Large intestine (tissue), 3 donors: Measurements from ENCODE around the gene TCF7. TPM values are rescaled to one million over a fixed set of nuclear protein-coding genes. Genes with fewer than 3 reads are reported as not detected.

Experiments used
- DNase-seq, 2 donors: peaks; one replicate each; pipeline versions ENCODE4 v3.0.0 to v3.0.0-alpha.2; 2013
- H3K27ac ChIP-seq: one replicate; pipeline ENCODE4 v1.5.1; 2013; ENCODE audit warnings: low read length
- H3K27me3 ChIP-seq: 2 replicates; pipeline ENCODE4 v1.6.1; 2013; ENCODE audit warnings: low read length; ENCODE audit not compliant: control insufficient read depth, insufficient read depth
- H3K36me3 ChIP-seq: 2 replicates; pipeline ENCODE4 v1.6.1; 2013; ENCODE audit warnings: low read length; ENCODE audit not compliant: control insufficient read depth, insufficient read depth
- H3K4me1 ChIP-seq: one replicate; pipeline ENCODE4 v1.6.1; 2013; ENCODE audit warnings: low read length; ENCODE audit not compliant: control insufficient read depth, insufficient read depth
- H3K4me3 ChIP-seq: one replicate; pipeline ENCODE4 v1.5.1; 2013; ENCODE audit warnings: low read length
- H3K9me3 ChIP-seq: one replicate; pipeline ENCODE4 v1.6.1; 2013; ENCODE audit warnings: mild to moderate bottlenecking, low read depth, low read length, moderate library complexity; ENCODE audit not compliant: control insufficient read depth
- WGBS: methylation state at CpG from one replicate; pipeline ENCODE4 v1.1.5; 2013; ENCODE audit warnings: low lambda C conversion rate; ENCODE audit not compliant: insufficient coverage; 5-methylcytosine and 5-hydroxymethylcytosine counted together
- polyA plus RNA-seq: library from polyadenylated mRNA; unstranded; fragments of 120-200 nt; gene quantifications from one replicate; pipeline ENCODE4 v1.2.1, GENCODE V29; 2013

TCF7 gene
- polyA plus RNA-seq, 1 donor: 9.7 TPM

DNA sequence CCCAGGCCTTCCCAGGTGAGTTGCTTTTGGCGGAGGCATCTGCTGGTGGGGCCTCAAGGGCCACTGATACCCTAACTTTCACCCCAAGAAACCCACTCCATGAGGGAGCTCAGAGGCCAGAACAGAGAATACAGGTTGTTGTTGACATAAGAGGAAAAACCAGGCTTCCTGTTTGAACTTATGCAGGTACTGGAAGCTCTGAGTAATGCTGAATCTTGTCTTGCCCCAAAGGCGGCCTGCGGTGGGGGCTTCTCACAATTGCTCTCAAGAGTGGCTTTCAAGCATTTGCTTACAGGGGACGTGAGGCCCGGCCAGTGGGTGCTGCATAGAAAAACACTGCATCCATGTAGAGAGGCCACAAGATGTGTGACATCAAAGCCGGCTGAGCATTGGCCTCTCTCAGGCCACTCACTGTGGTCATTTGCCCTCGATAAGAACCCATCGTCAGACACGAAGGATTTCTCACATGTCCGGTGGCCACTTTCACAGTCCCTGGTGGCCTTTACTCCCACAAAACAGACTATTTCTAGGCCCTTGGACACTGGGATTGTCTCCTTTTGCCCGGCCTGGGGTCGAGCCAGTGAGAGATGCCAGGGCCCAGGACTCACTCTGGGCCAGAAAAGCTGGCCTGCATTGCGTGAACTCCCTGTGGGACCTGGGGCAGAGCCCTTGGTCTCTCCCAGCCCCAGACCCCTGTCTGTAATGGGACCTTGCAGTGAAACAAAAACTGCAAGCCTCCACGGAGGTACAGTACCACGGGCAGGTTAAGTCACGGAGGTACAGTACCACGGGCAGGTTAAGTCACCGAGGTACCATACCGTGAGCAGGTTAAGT, 34.5 kb upstream of the TCF7 start:
- Histone ChIP-seq H3K36me3 (no peaks in the 10 kb centered on the region), H3K4me3 (no peak overlapping the region), H3K27me3 (no peaks in the 10 kb centered on the region), H3K27ac (no peak overlapping the region), H3K9me3 (no peaks in the 10 kb centered on the region), H3K4me1 (no peaks in the 10 kb centered on the region)
- WGBS: no CpG with 5 or more reads among the region's 19 CpGs
- DNase-seq: no peak

DNA sequence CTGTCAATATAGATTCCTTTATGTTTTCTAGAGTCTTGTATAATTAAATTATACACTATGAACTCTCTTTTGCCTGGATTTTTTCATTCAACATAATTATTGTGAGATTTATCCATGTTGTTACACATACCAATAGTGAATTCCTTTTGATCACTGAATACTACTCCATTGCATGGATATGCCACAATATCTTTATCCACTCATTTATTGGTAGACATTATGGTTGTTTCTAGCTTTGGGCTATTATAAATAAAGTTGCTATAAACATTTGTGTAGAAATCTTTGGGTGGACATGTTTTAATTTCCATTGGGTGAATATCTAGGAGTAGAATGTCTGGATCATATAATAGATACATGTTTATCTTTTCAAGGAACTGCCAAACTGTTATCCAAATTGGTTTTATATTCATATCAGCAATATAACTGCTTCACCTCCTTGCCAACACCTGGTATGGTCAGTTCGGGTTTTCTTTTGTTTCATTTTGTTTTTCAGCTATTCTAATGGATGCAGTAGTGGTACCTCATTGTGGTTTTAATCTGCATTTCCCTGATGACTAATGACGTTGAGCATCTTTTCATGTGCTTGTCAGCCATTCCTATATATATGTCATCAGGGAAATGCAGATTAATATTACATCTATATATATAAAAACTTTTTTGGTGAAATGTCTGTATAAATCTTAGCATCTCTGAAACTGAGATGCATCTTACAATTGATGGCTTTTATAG, 32.1 kb upstream of the TCF7 start:
- Histone ChIP-seq H3K27me3 (no peaks in the 10 kb centered on the region), H3K4me3 (no peak overlapping the region), H3K9me3 (no peaks in the 10 kb centered on the region), H3K36me3 (no peaks in the 10 kb centered on the region), H3K27ac (no peak overlapping the region), H3K4me1 (no peaks in the 10 kb centered on the region)
- DNase-seq: no peak
- no CpG with 5 or more reads among the region's 2 CpGs for WGBS

DNA sequence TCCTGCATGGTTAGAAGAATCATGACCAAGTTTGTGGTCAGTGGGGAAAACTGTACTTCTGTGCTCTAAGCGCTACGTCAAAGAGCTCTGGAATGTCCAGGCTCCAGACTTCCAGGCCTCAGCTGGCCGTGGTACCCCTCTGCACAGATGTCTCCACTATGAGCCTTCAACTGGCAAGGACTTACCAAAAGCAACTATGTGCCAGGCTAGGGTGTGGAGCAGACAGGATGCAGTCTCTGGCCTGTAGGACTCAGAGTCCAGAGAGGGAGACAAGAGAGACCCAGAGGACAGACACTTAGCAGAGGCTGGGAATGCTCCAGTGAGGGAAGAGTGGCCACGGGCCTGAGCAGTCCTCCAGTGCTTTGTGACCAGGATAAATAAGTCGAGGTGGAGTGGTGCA, 31.0 kb upstream of the TCF7 start:
- no peak overlapping the region for H3K4me3 ChIP-seq
- no CpG with 5 or more reads among the region's 5 CpGs for WGBS
- DNase-seq: no peak
- H3K27ac ChIP-seq: no peak overlapping the region
- H3K36me3 ChIP-seq: no peaks in the 10 kb centered on the region
- no peaks in the 10 kb centered on the region for H3K9me3 ChIP-seq
- no peaks in the 10 kb centered on the region for H3K27me3 ChIP-seq
- H3K4me1 ChIP-seq: no peaks in the 10 kb centered on the region

DNA sequence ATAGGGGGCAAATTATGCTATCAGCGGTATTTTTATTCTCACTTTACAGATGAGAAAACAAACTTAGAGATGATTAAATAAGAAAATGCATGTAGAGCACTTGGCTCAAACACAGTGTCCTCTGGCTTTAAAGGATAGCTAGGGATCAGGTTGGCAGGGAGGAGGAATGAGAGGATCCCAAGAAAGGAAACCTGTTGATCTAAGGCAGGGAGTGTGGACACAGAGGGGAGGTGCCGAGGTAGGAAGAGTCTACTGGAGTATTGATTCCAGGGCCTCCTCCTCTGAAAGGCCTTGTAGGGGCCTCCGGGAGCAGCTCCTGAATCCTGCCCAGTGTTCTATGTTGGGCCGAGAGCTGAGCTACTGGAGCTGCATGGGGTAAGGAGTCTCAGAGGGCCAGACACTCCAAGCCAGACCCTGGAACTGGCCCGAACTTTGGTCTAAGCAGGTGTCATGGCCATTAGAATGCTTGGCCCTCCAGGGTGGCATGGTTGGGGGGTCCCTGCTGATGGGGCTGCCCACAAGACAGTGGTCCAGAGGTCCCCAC, 30.4 kb upstream of the TCF7 start:
- H3K36me3 ChIP-seq: no peaks in the 10 kb centered on the region
- H3K27ac ChIP-seq: no peak overlapping the region
- no peaks in the 10 kb centered on the region for H3K9me3 ChIP-seq
- no CpG with 5 or more reads among the region's 5 CpGs for WGBS
- no peak overlapping the region for H3K4me3 ChIP-seq
- no peak for DNase-seq
- no peaks in the 10 kb centered on the region for H3K27me3 ChIP-seq
- H3K4me1 ChIP-seq: no peaks in the 10 kb centered on the region

DNA sequence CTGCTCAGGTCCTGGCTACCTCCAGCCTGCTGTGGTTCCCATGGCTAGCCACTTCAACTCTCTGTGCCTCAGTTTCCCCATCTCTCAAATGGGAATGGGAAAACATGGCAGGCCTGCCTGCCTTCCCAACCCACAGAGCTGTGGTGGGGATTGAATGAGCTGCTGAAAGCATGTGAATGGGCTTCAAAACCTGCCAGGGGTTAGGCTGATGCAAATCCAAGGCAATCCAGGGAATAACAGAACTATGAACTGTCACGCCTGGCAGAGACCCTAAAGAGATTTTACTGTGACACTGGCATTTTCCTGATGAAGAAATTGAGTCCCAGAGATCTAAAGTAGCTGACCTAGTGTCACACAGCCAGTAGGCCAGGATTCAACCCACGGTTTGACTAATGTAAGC, 29.9 kb upstream of the TCF7 start:
- H3K9me3 ChIP-seq: no peaks in the 10 kb centered on the region
- H3K4me1 ChIP-seq: no peaks in the 10 kb centered on the region
- no peak for DNase-seq
- H3K36me3 ChIP-seq: no peaks in the 10 kb centered on the region
- H3K27ac ChIP-seq: no peak overlapping the region
- no CpG with 5 or more reads among the region's 2 CpGs for WGBS
- H3K4me3 ChIP-seq: no peak overlapping the region
- no peaks in the 10 kb centered on the region for H3K27me3 ChIP-seq

DNA sequence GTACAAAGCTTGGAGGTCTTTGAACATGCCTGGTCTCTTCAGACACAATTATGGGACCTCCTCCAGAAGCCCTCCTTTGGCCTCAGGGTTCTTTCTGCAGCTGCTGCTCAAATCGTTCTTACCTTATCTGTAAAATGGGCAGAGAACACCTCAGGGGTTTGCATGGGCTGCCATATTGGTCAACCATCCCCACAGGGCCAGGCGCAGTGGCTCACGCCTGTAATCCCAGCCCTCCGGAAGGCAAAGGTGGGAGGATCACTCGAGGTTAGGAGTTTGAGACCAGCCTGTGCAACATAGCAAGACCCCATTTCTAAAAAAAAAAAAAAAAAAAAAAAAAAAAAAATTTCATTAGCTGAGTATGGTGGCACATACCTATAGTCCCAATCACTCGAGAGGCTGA, 29.1 kb upstream of the TCF7 start:
- Histone ChIP-seq H3K9me3 (no peaks in the 10 kb centered on the region), H3K36me3 (no peaks in the 10 kb centered on the region), H3K27me3 (no peaks in the 10 kb centered on the region), H3K4me3 (no peak overlapping the region), H3K27ac (no peak overlapping the region), H3K4me1 (peaks cover under 1% of the 10 kb centered on the region)
- WGBS: no CpG with 5 or more reads among the region's 6 CpGs
- DNase-seq: no peak

DNA sequence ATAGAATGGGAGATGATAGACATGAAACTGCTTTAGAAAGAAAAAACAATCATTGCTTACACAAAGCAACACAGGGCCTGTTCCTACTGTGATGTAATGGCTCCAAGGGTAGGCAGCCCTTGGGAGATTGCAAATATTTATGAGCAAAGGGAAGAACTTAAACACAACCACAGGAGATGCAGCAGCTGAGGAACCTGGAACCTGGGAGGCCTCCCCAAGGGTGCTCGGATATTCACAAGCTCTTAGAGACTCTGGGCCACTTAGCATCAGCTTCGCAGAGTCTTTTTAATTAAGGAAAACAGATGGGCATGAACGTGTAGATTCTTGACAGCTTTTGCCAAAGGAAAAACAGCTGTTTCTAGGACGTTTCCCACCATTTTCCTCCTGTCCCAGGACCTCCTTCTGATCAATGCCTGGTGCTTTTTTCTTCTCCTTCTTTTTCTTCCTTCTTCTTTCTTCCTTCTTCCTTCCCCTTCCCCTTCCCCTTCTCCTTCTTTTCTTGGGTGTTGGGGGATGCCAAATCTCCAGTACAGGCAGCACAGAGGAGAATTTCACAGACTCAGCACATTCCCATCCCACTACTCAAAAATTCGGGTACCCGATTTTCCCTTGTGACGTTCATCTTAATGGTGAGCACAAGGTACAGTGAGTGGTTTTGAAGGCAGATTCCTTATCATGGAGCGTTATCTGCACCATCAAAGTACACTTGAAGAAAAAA, 28.1 kb upstream of the TCF7 start:
- no peaks in the 10 kb centered on the region for H3K36me3 ChIP-seq
- WGBS: 86% methylated on average over 1 of the region's 8 CpGs
- no peaks in the 10 kb centered on the region for H3K9me3 ChIP-seq
- H3K4me1 ChIP-seq: peaks cover 8% of the 10 kb centered on the region
- H3K4me3 ChIP-seq: no peak overlapping the region
- H3K27ac ChIP-seq: no peak overlapping the region
- DNase-seq: no peak
- no peaks in the 10 kb centered on the region for H3K27me3 ChIP-seq

DNA sequence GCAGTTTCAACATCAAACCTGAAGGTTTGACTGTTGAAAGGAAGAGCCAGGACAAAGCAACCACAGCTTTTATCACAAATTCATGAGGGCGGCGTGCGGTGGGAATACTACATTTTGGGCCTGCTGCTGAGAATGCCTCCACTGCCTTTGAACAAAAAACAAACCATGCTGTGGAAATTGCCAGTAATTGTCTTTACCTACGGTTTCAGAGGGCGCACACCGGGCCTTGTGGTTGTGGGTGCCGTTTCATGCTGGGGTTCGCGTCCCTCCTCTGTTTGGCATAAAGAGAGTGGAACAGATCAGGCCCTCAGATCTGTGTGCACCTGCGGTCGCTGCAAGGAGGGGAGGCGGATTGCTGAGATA, 27.6 kb upstream of the TCF7 start:
- no peak overlapping the region for H3K4me3 ChIP-seq
- DNase-seq: no peak
- no peak overlapping the region for H3K27ac ChIP-seq
- H3K9me3 ChIP-seq: no peaks in the 10 kb centered on the region
- H3K36me3 ChIP-seq: no peaks in the 10 kb centered on the region
- WGBS: no CpG with 5 or more reads among the region's 12 CpGs
- no peaks in the 10 kb centered on the region for H3K27me3 ChIP-seq
- peaks cover 14% of the 10 kb centered on the region for H3K4me1 ChIP-seq

DNA sequence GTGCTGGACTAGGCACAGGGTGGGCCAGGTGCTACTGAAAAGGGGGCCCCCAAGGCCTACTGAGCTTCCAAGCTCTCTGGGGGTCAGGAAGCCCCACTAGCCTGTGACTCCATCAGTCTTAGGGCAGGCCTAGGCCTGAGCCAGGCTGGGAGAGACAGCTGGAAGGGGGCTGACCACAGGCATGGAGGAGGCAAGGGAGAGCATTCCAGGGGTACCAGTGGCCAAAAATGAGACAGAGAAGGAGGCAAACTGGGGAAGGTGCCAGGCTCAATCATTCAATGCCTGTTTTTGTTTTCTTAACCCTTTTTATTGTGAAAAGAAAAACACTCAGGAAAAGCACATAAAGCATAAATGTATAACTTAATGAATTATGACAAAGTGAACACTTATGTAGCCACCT, 26.2 kb upstream of the TCF7 start:
- no peaks in the 10 kb centered on the region for H3K9me3 ChIP-seq
- H3K36me3 ChIP-seq: no peaks in the 10 kb centered on the region
- no peak overlapping the region for H3K4me3 ChIP-seq
- H3K27me3 ChIP-seq: no peaks in the 10 kb centered on the region
- DNase-seq: no peak
- H3K27ac ChIP-seq: no peak overlapping the region
- peaks cover 26% of the 10 kb centered on the region for H3K4me1 ChIP-seq

DNA sequence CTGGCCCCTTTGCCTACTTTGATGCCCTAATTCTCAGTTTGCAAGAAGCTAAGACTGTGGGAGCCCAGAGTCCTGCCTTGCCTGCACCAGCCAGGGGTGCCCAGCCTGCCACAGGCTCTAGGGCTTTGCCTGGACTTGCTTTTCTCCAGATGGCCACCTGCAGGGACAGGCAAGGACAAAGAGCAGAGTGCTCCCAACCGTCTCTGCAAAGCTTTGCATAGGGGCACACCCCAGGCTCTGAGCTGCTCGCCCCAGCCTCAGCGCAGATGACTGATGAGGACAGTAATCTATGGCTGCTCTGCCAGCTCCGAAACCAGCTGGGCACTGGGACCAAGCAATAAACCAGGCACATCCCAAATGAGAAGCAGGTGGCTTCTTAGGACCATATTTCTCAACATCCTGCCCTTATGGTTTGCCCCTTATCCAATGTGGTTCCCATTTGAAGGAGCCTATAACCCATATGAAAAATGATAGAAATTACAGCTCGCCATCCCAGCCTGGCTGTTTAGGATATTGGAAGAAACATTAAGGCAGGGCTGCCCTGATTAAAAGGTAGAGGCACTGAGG, 25.4 kb upstream of the TCF7 start:
- H3K4me1 ChIP-seq: peaks cover 34% of the 10 kb centered on the region
- no peaks in the 10 kb centered on the region for H3K9me3 ChIP-seq
- no peak overlapping the region for H3K4me3 ChIP-seq
- no peak for DNase-seq
- H3K36me3 ChIP-seq: no peaks in the 10 kb centered on the region
- no CpG with 5 or more reads among the region's 5 CpGs for WGBS
- no peaks in the 10 kb centered on the region for H3K27me3 ChIP-seq
- no peak overlapping the region for H3K27ac ChIP-seq
